ENCODE measurements around the gene MRPL28.

DNA sequence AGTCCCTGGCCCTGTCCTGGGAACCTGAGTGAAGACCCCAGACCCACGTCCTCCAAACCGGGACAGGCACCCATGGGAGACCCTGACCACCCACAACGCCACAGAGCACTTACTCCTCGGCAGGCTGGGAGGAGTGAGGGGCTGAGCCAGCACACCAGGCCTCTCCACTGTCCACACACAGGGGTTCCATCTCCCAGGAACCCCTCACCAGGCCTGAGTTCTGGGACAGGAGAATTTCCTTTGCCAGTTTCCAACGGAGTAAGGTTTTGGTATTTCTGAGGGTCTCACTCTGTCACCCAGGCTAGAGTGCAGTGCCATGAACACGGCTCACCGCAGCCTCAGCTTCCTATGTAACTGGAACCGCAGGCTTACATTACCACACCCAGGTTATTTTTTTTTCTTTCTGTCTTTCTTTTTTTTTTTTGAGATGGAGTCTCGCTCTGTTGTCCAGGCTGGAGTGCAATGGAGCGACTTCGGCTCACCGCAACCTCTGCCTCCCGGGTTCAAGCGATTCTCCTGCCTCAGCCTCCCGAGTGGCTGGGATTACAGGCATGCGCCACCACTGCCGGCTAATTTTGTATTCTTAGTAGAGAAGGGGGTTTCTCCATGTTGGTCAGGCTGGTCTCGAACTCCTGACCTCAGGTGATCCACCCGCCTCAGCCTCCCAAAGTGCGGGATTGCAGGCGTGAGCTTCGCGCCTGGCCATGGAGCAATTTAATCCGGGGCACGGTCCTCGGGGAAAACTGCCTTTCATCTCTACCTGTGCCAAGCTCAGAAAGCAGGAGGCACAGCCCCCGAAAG is 9.8 kb upstream of the MRPL28 start:
- TF ChIP-seq, protein P1, sequence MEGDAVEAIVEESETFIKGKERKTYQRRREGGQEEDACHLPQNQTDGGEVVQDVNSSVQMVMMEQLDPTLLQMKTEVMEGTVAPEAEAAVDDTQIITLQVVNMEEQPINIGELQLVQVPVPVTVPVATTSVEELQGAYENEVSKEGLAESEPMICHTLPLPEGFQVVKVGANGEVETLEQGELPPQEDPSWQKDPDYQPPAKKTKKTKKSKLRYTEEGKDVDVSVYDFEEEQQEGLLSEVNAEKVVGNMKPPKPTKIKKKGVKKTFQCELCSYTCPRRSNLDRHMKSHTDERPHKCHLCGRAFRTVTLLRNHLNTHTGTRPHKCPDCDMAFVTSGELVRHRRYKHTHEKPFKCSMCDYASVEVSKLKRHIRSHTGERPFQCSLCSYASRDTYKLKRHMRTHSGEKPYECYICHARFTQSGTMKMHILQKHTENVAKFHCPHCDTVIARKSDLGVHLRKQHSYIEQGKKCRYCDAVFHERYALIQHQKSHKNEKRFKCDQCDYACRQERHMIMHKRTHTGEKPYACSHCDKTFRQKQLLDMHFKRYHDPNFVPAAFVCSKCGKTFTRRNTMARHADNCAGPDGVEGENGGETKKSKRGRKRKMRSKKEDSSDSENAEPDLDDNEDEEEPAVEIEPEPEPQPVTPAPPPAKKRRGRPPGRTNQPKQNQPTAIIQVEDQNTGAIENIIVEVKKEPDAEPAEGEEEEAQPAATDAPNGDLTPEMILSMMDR (IDR thresholded peaks at IDR 0.05; ENCODE audit: low read depth, low read length, poor library complexity, severe bottlenecking) = no peak
- no peak for TF ChIP-seq EZH2phosphoT487 (IDR thresholded peaks at IDR 0.05; ENCODE audit: borderline replicate concordance, low read length)

Measured in DOHH2 (cell line).